Iris pigment epithelial cell (primary cell): ENCODE results near the gene CDC42EP4.

Experiments
- DNase-seq: peaks from one replicate; pipeline ENCODE4 v3.0.0-alpha.2; 2011; ENCODE audit warnings: low read depth

The CDC42EP4 gene

DNA sequence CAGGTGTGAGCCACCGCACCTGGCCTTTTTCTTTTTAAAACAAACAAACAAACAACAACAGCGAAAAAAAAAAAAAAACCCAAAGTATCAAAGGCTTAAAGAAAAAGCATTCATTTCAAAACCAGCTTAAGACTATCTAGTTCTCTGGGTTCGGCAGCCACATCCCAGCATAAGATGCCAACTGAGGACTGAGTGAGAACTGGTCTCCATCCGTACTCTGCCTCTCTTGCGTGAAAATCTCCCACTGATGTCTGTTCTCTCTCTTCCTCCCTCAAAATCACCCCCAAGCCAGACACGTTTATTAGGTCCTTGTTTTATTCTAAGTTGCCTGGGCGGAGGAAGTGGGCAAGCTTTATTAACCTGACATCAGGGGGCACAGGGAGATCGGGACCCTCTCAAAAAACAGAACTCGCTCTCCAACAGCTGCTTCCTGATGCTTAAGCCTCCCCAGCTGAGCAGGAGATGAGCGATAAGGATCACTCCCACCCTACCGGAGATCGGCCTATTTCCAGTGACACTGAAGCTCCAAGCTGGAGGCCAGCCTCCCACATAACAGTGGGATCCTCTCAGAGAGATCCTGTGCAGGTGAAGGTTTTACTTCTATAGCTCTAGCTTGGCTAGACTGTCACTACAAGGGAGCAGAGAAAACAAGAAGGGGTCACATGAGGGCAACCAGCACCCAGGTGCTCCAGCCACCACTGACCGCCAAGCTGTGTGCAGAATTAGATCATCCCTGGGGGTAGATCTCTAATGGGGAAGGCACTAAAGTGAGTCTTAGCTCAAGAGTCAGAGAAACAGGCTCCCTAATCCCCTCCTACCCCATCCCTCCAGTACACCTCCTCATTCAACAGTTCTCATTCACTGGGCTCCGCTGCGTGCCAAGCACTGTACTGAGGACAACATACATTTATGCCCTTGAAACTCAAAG is 13.6 kb downstream of the CDC42EP4 start:
- peak; percentile 35 for DNase-seq

DNA sequence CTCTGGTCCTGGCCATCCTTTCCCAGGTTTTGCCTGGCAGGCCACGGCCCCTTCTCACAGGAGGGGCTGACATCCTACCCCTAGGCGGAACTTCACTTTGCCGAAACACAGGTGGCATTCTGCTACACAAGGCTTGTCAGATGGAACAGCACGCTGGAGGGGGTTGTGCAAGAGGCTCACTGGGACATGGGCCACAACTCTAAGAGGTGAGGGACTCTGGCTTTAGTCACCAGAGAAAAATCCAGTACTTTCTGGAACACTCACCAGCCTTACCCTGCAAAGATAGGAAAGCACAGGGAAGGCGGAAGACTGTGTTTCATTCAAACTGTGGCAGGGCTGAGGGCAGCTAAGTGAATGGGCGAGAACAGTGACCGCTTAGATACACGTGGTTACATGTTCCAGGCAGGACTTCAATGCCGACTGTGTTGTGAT is 18.3 kb downstream of the CDC42EP4 start:
- DNase-seq = peak; percentile 75

- no peak for DNase-seq
These were observed 18.8 kb downstream of the CDC42EP4 start for GRCh38 chr17:73293031-73293430.

- peak; percentile 74 for DNase-seq
These were observed 19.7 kb downstream of the CDC42EP4 start for GRCh38 chr17:73292031-73292531.

DNA sequence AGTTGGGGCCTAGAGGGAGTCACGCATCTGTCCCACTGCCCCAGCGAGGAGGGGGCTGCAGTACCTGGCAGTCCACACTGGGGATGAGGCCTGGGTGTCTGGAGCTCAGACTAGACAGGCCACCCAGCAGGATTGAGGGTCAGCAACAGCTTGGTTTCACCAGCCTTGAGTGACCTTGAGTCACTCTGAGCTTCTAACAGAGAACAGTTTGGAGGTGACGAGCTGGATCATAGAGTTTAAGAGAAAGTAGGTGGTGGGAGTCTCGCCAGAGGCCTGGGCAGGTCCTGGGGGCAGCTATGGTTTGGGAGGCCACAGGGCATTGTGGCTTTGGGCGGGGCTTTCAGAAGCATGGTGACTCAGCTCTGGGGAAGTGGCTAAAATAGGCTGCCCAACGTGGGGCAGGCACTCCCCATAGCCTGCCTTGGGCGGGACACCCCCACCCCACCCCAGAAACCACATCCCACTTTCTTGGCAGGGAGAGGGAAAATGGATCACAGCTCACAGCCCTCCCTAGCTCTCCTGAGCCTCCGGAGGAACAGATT is 20.5 kb downstream of the CDC42EP4 start:
- peak; percentile 82 for DNase-seq

GRCh38 chr17:73290399-73291259 is 21.2 kb downstream of the CDC42EP4 start:
- no peak for DNase-seq

DNA sequence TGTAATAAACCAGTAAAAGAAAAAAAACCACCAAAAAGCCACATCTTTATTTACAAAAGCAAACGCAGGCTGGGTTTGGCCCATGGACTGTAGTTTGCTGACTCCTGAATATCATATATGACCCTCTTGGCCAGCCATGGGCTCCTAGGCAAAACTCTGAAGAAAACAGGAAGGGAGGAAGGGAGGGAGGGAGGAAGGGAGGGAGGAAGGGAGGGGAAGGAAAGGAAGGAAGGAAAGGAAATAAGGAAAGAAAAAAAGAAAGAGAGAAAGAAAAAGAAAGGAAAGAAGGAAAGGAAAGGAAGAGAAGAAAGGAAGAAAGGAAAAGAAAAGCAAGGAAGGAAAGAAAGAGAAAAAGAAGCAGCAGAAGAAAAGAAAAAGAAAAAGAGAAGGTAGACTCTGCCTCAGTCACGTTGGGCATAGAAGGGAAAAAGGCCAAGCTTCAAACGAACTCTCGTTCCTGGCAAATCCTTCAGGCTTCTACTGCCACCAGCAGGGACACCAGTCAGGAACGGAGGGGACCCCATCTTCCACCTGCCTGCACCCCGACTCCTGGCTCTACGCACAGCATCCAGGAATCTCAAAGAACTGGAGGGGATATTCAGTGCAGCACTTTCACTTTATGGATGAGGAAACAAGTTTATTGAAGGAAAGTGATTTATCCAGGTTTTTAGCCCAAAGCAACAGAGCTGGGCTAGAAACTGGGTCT is 22.1 kb downstream of the CDC42EP4 start:
- DNase-seq = no peak

DNA sequence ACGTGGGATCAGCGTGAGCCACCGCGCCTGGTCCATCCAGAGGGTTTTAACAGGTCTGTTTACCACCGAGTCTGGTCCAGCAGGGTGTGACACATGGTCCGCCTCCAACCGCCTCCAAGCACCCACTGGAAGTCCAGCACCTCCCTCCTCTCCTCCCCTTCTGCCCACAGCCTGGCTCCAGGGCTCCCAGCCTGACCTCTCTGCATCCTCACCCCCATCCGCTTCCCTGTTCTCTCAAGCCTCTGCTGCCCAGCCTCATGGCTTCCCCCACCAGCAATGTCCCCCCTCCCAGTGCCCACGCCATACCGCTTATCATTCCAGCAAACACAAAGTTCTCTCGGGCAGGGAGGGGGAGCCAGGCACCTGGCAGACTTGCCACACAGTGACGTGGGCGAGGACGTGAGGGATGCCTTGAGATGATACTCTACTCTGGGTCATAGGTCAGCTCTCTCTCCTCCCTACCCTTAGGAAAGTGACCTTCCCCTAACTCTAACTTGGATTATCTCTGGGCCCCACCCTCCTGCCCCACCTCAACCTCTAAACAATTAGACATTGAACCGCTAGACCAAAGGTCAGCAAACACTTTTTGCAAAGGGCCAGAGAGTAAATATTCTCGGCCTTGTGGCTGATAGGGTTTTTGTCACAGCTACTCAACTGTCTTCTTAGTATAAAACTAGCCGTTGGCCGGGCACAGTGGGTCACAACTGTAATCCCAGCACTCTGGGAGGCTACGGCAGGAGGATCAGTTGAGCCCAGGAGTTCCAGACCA is 23.1 kb downstream of the CDC42EP4 start:
- no peak for DNase-seq

DNA sequence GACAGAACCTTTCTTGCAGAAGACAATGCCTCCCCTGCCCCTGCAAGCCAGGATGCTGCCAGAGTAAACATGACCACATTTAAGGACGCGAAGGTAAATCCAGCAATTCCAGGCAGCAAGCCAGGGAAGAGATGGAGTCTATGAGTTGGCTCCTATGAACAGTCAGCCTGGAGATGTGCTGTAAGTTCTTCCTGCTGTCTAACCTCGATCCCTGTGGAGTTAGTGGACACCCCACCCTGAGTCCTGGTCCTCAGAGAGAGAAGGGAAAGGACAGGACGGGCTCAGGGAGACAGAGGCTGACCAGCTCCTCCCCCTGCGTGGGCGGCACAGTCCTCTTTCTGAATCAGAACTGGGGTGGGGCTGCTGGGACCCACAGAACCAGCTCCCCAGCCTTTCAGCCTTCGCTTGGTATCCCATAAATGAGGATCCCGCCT is 24.9 kb downstream of the CDC42EP4 start:
- DNase-seq = peak; percentile 67

DNA sequence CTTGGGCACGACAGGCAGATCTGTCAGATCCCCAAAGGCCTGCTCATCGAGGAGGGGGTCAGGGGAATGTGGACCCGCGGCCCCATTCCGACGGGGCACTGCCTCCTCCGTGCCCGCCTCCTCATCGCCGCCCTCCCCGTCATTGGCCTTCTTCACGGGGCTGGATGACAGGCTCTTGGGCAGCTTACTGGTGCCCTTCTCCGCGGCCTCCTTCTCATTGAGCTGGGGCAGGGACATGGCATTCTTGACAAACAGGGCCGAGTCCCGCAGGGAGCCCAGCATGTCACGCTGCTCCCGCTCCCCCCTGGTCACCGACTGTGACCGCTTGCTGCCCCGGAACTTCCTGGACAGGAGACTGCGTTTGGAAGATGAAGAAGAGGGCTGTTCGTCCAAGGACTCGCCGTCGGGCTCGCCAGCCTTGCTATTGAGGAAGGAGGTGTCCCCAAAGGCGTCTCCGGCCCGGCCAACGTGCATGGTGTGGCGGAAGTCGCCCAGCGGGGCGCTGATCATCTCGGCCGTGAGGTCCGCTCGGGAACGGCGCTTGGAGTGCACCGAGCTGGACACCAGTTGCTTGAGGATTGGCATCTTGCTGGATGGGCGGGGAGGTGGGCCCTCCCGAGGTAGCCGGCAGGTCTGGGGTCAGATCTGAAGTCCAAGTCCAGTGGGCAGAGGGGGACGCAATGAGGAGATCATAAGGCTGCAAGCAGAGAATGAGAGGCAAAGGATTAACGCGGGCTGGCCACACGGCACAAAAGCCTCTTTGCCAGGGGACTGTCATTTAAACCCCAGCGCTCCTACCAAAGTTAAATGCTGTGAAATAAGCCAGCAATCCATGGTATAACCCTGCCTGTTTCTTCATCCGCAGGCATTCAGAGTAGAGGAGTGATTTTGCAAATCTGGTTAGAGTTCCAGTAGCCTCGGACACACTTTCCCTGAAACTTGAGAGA is 25.6 kb downstream of the CDC42EP4 start:
- no peak for DNase-seq

DNA sequence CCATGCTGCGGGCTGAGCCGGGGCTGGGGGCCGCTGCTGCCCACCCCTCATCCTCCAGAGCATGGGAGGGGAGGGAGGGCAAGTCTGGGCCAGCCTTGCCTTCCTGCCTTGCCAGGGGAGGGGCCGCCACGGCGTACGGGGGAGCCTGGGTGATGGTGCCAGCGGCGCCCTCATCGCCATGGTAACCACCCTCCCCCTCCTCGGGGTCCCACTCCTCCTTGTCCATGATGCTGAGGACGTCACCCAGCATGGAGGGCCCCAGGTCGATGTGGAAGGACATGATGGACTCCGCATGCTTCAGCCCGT is 26.2 kb downstream of the CDC42EP4 start:
- no peak for DNase-seq

GRCh38 chr17:73284906-73285602 is 26.7 kb downstream of the CDC42EP4 start:
- no peak for DNase-seq

GRCh38 chr17:73284354-73284753 is 27.4 kb downstream of the CDC42EP4 start:
- DNase-seq = no peak

DNA sequence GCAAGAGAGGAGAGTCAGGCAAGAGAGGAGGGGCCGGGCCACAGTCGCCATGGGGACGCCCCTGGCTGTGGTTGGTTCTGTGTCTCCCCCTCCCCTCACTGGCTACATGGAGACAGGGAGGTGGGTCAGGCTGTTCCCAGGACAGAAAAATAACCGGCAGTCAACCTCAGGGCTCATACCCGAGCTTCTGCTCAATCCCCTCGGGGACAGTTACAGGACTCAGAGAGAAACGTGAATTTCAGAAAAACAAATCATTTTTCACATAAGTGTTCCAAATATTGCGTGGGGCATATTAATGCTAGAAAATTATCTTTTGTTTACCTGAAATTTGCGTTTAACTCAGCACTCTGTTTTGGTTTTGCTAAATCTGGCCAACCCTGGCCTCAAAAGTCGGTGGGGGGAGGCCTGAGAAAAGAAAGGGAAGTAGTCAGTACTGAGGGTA is 27.9 kb downstream of the CDC42EP4 start:
- DNase-seq = no peak

GRCh38 chr17:73283250-73283649 is 28.6 kb downstream of the CDC42EP4 start:
- no peak for DNase-seq

DNA sequence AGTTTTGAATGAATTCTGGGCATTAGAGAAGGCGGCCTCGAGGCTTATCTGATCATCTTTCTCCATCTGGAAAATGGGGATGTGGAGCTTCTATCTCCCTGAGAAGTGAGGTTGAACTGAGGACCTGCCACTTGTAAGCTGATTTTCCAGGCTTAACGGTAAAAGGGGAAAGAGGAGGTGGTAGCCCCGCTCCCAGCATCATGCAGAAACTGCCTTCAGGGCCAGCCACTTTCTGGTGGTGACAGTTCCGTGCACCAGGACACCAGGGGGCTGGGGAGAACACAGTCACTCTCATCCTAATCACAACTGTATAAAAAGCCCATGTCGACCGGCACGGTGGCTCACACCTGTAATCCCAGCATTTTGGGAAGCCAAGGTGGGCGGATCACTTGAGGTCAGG is 29.2 kb downstream of the CDC42EP4 start:
- DNase-seq = no peak

GRCh38 chr17:73281928-73282327 is 29.9 kb downstream of the CDC42EP4 start:
- no peak for DNase-seq

DNA sequence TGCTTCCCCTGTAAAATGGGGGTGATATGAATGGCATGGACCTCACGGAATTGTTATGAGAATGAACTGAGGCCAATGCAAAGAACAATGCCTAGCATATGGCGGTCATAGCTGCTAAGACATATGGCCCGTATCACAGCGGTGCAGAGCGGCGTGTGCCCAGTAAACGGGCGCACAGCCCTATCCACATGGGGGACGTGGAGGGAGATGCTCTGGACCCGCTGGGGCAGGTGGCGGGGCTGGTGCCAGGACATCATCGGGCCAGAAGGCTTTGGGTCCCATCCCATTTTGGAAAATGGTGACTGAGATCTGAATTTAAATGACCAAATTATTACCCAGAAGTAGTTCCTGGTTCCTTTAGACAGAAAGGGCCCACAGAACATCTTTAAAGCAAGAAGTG is 31.6 kb downstream of the CDC42EP4 start:
- DNase-seq = no peak

GRCh38 chr17:73279704-73280103 is 32.1 kb downstream of the CDC42EP4 start:
- DNase-seq = no peak
